ENCODE results near the gene EXOC7.
"Not testable (repeated sequence)": the region's sequence is repeated elsewhere in the genome, so short reads cannot be mapped to it uniquely, and the experiment has no call there.

Gene EXOC7

DNA sequence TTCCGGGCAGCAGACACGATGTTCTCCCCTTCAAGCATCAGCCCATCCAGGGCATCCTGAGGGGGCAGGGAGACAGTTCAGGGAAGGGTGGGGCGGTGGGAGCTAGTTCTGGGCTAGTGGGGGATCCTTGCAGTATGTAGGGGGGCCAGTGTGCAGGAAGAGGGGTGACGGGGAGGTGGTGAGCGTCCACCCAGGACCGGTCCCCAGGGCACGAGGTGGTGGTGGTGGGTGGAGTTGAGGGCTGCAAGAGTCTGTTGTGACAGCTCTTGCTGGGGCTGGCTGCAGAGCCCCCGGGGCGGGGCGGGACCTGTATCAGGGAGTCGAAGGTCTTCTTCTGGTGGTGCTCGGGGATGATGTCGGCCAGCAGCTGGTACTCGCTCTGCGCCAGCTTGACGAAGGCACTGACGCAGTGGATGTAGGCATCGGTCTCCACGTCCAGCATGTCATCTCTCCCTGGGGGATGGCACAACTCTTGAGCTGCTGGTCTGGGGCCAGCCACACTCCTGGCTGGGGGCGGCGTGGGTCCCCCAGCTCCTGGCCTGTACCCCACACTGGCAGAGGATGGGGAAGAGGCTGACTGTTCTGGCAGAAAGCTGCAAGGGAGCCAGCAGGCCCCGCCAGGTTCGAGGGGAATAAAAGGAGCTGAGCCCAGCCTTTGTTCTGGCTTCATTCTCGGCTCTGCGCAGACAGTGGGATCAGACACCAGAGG lies 14.6 kb downstream of the EXOC7 start:
- DNase-seq (ENCODE audit: low spot score), result no peak

DNA sequence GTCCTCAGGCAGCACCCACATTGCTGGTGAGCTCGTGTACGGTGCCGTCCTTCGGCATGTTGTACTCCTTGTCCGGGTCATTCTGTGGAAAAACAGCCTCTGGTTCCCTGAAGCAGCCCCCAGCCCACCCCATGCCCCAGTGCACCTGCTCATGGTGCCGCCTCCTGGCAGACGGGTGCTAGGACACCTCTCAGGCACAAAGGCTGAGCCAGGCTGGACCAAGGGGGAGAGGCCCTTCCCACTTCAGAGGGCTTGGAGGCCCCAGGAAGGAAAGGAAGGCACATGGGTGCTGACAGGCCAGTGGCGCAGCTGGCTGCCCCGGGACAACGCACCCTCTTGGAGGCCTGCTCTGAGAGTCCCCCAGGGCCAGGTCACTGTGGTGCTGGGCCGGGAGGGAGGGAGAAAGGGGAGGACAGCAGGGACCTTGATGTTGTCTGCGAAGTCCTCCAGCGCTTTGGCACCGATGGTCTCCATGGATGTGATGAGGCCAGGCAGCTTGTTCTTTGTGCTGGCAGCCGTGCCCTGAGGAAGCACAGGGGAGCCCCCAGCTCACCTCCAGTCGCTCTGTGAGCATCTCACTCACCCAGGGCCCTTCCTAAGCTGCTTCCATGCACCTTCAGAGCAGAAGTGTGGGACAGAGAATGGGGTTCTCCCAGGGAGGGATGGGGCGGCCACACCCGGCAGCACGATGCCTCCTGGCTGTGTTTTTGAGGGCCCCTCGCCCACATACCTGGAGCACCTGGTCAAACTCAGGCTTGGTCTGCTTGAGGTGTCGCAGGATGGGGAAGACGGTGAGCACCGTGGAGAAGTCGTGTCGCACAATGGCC lies 15.3 kb downstream of the EXOC7 start:
- no peak for DNase-seq (ENCODE audit: low spot score)

DNA sequence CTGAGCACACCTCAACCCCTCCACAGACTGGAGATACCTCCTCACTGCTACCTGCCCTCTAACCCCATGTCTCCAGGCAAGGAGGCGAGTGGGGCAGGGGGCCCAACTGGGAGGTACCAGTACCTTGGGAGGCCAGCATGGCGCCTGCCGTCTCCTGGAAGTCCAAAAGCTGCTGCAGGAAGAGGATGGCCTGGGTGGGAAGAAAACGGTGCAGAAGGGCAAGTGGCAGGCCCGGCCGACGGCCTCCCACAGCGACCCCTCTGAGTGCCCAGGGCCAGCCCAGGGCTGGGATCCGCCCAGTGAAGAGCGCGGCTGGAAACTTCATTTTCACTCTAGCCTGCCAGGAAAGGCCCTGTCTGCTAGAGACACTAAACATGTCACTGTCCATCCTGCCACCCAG lies 16.1 kb downstream of the EXOC7 start:
- no peak for DNase-seq (ENCODE audit: low spot score)

DNA sequence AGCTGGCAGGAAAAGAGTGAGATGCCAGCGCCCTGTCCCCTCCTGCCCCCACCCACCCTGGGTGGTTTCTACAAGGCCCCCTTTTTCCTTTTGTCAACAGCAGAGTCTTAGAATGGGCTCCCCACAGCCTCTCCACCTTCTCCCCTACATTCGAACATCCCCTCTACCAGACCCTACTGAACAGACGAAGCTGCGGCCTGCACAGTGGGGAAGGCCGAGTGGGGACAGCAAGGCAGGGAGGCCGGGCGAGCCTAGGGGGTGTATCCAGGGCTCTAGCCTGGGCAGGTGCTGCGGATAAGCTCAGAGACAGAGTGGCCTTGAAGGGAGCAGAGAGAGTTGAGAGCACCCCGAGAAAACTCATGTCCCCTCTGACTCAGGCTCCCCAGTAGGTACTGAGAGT lies 17.2 kb downstream of the EXOC7 start:
- no peak for DNase-seq (ENCODE audit: low spot score)

DNA sequence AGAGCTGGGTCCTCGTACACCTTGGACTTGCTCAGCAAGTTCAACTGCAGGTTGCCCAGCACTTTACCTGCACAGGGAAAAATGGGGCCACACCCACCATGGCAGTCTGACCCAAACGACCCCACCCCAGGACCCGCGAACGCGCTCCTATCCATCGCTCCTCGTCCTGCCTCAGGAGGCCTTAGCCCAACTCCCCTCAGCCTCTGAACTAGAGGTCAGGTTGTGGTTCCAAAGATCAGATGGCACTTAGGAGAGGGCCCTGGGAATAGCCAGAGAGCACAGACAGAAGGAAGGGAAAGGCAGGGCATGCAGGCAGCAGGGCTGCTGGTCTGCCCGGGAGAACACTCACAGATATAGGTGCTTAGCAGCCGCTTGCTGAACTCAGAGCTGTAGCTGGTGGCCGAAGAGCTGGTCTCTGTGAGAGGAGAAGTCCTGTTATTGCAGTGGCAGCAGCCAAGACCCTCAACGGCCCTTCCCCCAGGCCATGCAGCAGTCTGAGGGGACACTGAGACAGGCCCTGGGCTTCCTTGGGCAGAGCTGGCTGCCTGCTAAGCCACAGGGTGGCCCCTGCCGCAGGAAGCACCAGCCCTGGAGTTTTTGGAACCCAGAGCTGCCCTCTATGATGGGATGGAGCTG lies 17.7 kb downstream of the EXOC7 start:
- DNase-seq (ENCODE audit: low spot score), result no peak

DNA sequence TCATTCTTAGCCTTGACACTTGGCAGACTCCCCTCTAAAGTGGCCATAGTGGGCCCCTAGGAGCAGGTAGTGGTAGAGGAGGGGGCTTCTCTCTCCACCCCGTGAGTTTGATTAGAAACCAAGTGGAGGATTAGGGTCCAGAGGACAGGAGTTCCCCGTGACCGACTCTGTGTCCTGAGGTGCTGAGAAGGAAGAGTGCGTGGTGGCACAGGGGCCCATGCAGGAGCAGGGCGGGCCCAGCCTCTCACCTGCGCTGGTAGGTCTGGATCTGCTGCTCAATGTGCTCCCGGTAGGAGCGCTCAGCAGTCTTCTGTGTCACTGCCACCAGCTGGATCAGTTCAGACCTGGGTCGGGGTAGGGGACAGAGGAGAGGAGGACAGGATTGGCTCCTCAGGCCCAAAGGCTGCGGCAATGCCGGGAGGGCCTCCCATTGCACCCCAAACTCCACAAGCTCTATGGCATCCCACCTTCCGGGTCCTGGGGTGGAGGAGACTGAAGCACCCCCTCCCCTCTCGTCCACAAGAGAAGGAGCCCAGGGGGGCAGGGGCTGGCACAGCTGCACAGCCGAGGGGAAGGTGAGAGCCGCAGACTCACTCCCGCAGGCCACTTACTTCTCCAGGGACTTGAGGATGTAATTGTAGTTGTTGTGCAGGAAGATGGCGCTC lies 18.4 kb downstream of the EXOC7 start:
- no peak for DNase-seq (ENCODE audit: low spot score)

DNA sequence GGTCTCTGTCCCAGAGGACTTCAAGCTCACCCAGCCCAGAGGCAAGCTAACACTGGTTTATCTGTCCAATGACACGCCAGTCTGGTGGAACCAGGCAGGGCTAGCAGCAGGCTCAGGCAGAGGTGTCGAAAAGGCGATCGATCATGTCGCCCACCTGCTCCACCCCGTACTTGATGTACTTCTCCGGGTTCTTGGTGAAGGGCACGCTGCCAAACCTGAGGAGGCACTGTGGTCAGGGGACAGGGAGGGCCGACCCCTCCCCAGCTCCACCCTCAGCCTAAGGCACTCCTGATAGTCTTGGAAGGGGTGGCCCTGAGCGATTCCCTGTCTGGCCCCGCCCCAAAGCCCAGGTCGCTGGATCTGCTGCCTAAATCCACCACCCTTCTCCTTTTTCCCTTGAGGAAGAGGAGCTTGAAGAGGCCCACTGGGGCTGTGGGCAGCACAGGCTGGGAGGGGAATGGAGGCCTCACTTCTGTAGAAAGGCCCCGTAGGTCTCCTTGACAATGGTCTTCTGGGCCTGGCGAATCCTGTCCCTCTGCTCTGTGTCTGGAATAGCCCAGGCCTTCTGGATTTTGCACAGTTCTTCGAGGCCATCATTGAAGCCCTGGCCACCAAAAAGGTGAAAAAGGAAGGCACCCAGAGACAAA lies 19.9 kb downstream of the EXOC7 start:
- no peak for DNase-seq (ENCODE audit: low spot score)

DNA sequence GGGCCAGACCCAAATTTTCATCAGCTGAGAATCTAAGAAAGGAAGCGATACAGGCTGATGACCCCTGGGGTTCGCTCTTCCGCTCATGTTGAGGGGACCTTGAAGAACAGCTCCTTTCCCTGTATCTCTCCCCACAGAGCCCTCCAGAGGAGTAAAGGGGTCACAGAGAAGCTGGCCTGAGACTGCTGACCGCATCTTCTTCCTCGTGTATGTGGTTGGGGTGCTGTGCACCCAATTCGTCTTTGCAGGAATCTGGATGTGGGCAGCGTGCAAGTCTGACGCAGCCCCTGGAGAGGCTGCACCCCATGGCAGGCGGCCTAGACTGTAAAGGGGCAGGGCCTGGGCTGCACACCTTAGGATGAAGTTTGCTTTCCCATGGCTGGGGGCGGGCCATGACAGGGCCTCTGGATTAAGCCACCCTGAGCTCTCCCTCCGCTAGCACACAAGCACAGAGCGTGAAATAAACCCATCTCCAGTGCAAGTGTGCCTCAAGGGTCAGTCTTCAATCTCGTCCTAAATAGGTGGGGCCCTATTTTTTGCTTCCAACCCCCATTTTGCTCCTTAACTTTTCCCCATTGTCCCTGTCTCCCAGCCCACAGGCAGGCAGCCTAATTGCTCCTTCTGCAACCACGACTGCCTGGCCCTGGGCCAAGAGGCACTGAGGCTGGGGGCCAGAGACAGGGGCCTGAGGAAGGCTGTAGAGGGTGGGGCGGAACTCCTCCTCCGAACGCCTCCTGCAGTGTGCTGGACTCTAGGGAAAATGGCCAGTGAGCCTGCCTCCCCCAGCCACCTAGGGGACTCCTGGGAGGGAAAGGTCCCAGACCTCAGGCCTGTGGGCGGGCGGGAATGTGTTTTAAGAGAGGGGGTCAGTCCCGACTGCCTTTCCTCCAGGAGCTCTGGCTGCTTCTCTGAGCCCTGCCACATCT lies 21.0 kb downstream of the EXOC7 start:
- DNase-seq (ENCODE audit: low spot score), result no peak

DNA sequence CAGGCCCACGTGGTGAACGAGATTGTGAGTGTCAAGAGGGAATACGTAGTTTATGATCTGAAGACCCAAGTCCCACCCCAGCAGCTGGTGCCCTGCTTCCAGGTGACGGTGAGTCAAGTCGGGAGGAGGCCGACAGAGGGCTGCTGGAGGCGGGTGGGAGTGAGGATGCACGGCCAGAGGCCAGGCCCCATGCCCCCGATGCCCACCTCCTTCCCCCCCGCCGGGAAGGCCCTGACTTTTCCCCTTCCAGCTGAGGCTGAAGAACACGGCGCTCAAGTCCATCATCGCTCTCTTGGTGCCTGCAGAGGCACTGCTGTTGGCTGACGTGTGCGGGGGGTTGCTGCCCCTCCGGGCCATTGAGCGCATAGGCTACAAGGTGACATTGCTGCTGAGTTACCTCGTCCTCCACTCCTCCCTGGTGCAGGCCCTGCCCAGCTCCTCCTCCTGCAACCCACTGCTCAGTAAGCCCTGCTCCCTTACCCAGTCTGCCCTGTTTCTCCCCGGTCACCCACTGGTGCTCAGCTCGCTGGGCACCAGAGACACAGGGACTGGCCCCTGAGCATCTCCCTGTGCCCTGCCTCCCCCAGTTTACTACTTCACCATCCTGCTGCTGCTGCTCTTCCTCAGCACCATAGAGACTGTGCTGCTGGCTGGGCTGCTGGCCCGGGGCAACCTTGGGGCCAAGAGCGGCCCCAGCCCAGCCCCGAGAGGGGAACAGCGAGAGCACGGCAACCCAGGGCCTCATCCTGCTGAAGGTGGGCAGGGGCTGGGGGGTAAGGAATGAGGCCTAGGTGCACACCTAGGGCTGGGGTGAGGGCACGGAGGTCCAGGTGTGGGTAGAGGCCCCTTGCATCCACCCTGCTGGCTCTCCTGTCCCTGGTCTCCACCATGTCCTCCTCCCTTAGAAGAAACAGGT lies 22.0 kb downstream of the EXOC7 start:
- DNase-seq (ENCODE audit: low spot score), result no peak

DNA sequence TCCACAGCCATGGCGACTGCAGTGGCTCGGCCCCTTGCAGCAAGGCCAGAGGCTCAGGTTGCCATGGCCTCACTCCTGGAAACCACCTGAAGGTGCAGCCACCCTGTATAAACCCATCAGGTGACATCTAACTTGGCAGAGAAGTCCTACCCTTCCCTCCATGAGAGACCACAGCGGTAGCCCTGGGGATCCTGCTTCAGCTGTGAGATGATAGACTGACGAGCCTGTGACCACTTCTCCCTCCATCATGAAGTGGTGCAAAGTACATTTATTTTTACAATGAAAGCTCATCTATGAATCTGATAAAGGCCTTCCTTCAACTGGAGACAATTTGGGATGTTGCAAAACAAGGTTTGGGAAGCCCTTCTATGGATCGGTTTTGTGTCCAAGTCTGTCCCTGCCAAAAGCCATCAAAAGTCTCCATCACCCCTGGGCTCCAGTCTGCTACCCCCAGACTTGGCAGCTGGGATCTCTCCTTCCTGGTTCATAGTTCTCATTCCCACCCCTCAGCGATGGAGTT lies 22.8 kb downstream of the EXOC7 start:
- DNase-seq (ENCODE audit: low spot score), result no peak

DNA sequence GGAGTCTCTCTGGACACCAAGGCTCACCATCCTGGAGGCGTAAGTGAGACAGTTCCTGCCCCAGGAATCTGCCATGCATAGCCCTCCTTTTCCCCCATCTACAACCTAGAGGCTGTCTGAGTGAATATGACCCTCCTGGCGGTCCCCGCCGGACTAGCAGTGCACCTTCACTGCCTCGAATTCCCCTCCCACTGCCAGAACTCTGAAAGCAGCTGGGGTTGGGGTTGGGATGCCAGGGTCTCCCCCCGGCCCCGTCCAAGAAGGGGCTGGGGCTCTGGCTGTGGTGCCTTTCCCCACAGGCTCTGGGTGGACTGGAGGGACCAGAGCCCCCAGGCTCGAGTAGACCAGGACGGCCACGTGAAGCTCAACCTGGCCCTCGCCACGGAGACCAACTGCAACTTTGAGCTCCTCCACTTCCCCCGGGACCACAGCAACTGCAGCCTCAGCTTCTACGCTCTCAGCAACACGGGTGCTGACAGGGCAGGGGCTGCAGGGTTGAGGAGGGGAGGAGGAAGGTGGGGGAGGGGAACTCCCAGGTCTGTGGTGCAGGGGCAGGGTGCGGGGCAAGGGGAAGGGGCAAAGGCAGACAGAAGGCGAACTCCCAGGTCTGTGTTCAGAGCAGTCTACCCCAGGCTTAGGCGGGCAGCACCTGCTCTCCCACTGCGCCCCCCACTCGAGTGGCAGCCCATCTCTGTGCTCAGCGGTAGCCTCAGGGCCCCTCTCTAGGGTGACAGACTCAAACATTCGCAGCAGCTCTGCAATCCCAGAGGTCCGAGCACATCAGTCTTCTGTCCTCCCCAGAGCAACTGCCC lies 23.4 kb downstream of the EXOC7 start:
- DNase-seq (ENCODE audit: low spot score), result no peak

DNA sequence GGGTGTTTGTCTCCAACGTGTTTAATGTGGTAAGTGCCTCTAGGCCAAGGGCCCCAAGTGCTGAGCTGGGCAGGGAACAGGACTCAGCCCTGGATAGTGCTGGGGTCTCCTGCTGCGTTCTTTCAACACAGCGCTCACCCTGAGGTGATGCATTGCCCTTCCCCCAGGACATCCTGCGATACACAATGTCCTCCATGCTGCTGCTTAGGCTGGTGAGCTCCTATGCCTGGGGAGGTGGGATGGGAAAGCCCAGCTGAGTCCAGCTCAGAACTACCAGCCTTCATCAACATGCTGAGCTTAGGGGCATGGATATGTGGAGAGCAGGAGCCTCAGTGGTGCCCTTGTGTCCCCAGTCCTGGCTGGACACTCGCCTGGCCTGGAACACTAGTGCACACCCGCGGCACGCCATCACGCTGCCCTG lies 24.0 kb downstream of the EXOC7 start:
- no peak for DNase-seq (ENCODE audit: low spot score)

DNA sequence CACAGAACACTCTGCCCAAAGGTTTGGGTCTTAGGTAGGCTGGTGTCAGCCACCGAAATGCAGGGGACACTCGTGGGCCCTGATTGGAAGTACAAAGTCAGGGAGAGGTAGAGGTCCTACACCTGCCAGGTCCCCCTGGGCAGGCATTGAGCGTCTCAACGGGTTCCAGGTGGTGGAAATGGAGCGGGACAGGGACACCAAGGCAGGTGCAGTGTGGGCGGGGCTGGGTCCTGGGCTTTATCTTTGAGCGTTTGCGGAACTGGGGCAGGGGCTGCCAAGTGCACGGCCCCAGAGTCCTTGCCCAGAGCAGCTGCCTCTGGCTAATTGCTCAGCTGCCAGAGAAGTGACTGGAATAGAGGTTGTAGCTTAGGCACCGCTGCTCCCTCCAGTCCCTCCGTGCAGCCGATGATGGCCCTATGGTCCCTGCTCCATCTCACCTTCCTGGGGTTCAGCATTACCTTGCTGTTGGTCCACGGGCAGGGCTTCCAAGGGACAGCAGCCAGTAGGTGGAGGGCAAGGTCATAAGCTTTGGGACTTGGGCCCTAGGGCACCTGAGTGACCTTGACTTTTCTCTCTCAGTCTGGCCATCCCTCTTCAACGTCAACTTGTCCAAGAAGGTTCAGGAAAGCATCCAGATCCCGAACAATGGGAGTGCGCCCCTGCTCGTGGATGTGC lies 24.6 kb downstream of the EXOC7 start, which contains the start of gene ZACN:
TSS of gene ZACN (plus strand) at position 323 of the 675 bp plus-strand sequence. CDS start at position 406, 83 bp downstream.
- no peak for DNase-seq (ENCODE audit: low spot score)

DNA sequence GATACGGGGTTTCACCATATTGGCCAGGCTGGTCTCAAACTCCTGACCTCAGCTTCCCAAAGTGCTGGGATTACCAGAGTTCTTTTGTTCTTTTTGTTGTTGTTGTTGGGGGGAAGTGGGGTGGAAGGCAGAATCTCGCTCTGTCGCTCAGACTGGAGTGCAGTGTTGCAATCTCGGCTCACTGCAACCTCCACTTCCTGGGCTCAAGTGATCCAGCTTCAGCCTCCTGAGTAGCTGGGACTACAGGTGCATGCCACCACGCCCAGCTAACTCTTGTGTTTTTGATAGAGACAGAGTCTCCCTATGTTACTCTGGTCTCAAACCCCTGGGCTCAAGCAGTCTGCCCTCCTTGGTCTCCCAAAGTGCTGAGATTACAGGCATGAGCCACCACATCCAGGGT lies 25.2 kb downstream of the EXOC7 start:
- DNase-seq (ENCODE audit: low spot score), result not testable (repeated sequence)

DNA sequence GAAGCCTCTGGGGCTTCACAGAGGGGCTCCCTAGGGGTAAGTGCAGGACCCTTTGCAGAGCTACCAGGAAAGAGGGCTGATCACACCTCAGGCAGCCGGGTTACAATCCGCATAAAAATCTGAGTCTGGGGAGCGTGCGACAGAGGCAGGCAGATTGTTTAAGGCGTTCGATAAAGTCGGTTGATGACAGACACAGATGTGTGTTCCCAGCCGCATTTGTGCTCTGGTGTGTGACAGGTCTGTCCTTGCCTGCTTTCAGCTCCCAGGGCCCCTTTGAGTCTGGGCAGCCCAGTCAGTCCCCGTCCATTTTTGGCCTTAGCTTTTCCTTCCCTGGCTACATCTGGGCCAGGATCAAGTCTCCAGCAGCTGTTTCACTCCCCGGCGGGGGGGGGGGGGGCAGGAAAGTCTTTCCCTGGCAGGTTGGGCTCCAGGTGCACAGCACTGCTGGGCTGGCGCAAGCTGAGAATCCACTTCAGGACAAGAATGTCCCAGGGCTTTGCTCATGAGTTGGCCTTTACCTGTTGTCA lies 25.9 kb downstream of the EXOC7 start:
- DNase-seq (ENCODE audit: low spot score), result no peak

DNA sequence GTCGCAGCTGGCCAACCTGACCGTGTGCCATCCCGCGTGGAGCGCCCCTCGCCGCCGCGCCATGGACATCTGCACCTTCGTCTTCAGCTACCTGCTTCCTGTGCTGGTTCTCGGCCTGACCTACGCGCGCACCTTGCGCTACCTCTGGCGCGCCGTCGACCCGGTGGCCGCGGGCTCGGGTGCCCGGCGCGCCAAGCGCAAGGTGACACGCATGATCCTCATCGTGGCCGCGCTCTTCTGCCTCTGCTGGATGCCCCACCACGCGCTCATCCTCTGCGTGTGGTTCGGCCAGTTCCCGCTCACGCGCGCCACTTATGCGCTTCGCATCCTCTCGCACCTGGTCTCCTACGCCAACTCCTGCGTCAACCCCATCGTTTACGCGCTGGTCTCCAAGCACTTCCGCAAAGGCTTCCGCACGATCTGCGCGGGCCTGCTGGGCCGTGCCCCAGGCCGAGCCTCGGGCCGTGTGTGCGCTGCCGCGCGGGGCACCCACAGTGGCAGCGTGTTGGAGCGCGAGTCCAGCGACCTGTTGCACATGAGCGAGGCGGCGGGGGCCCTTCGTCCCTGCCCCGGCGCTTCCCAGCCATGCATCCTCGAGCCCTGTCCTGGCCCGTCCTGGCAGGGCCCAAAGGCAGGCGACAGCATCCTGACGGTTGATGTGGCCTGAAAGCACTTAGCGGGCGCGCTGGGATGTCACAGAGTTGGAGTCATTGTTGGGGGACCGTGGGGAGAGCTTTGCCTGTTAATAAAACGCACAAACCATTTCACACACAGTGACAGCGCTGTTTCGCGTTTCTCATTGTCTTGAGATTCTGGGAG lies 26.6 kb downstream of the EXOC7 start:
- DNase-seq (ENCODE audit: low spot score), result no peak

Data from RKO (cell line).